ENCODE results near the gene ZBTB7B.
"Not testable (repeated sequence)": the region's sequence is repeated elsewhere in the genome, so short reads cannot be mapped to it uniquely, and the experiment has no call there.

Gene ZBTB7B

GRCh38 chr1:154978360-154978759 is 24.2 kb upstream of the ZBTB7B start:
- no peak overlapping the region for H3K4me3 ChIP-seq (ENCODE audit: low read depth, low read length)
- no peak for DNase-seq (ENCODE audit: low read depth, low spot score)
- in situ Hi-C loops (cut with HindIII; ENCODE audit: low sequenced_read_pairs): no loop called here
- no peak for TF ChIP-seq CTCF (IDR thresholded peaks at IDR 0.05; ENCODE audit: low read depth, low read length)

GRCh38 chr1:154982341-154982740 is 20.3 kb upstream of the ZBTB7B start:
- H3K4me3 ChIP-seq (ENCODE audit: low read depth, low read length): peak overlapping the region; percentile 34
- in situ Hi-C loops (cut with HindIII; ENCODE audit: low sequenced_read_pairs): no loop called here
- no peak for DNase-seq (ENCODE audit: low read depth, low spot score)

GRCh38 chr1:154982897-154983648 is 19.5 kb upstream of the ZBTB7B start, which contains the start of gene FLAD1:
Gene FLAD1, plus strand, starts transcription at chr1:154983344. Its CDS starts 351 bp downstream, at chr1:154983695.
- H3K4me3 ChIP-seq (ENCODE audit: low read depth, low read length): peak within 1 kb of the TSS; percentile 98
- no peak for TF ChIP-seq CTCF (IDR thresholded peaks at IDR 0.05; ENCODE audit: low read depth, low read length)
- in situ Hi-C loops (cut with HindIII; ENCODE audit: low sequenced_read_pairs): no loop called here
- DNase-seq (ENCODE audit: low read depth, low spot score): peak; percentile 100

More at GRCh38 chr1:154982341-154982740, 20.3 kb upstream of the ZBTB7B start:
- no peak for TF ChIP-seq CTCF (IDR thresholded peaks at IDR 0.05; ENCODE audit: low read depth, low read length)

- peak overlapping the region; percentile 98 for H3K4me3 ChIP-seq (ENCODE audit: low read depth, low read length)
- DNase-seq (ENCODE audit: low read depth, low spot score): no peak
- TF ChIP-seq CTCF (IDR thresholded peaks at IDR 0.05; ENCODE audit: low read depth, low read length): no peak
- in situ Hi-C loops (cut with HindIII; ENCODE audit: low sequenced_read_pairs): no loop called here
Observed at GRCh38 chr1:154983776-154984466, 18.7 kb upstream of the ZBTB7B start.

GRCh38 chr1:154986736-154987135 is 15.9 kb upstream of the ZBTB7B start:
- in situ Hi-C loops (cut with HindIII; ENCODE audit: low sequenced_read_pairs); DNase-seq (ENCODE audit: low read depth, low spot score); H3K4me3 ChIP-seq (ENCODE audit: low read depth, low read length): not testable (repeated sequence)

GRCh38 chr1:154987326-154987725 is 15.3 kb upstream of the ZBTB7B start:
- no peak overlapping the region for H3K4me3 ChIP-seq (ENCODE audit: low read depth, low read length)
- no peak for TF ChIP-seq CTCF (IDR thresholded peaks at IDR 0.05; ENCODE audit: low read depth, low read length)
- in situ Hi-C loops (cut with HindIII; ENCODE audit: low sequenced_read_pairs): no loop called here
- no peak for DNase-seq (ENCODE audit: low read depth, low spot score)
